ENCODE data around the gene PROS1.

The PROS1 gene

DNA sequence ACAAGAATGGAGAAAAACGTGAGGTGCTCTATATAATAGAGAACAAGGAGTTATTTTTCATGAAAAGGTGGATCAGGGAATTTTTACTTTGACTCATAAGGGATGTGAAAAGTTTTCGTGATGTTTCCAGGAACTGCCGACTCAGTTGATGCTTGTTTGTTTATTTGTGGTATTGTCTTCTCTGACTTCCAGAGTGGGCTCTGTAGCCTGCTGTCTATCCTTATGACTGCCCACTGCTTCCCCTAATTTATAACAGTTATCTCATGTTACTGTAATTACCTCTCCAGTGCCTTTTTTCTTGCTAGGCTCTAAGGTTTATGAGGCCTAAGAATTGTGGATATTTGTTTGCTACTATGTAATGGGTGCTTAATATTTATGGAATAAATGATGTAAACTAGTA is 18.5 kb upstream of the PROS1 start:
- no peak overlapping the region for H2AK5ac ChIP-seq (ENCODE audit: low read depth, low read length)
- no peak overlapping the region for H2BK15ac ChIP-seq (ENCODE audit: low read length)
- H4K91ac ChIP-seq (ENCODE audit: low read depth, low read length, poor library complexity) = no peak overlapping the region
- H3K79me1 ChIP-seq (ENCODE audit: low read depth, low read length) = peaks cover 2% of the 10 kb centered on the region
- no peak overlapping the region for H3K14ac ChIP-seq (ENCODE audit: low read length)
- H2BK5ac ChIP-seq (ENCODE audit: low read length) = no peak overlapping the region
- H2BK12ac ChIP-seq (ENCODE audit: low read length) = no peak overlapping the region
- WGBS, 2 donors (ENCODE audit: extremely low coverage in 2 of 2, insufficient read length in 2 of 2, insufficient replicate concordance in 1 of 2) = no CpG with 5 or more reads among the region's 3 CpGs
- H3K27ac ChIP-seq (replicated peaks; ENCODE audit: low read length) = no peak overlapping the region
- no peak overlapping the region for H3K23ac ChIP-seq (ENCODE audit: low read depth, low read length, poor library complexity)
- no peaks in the 10 kb centered on the region for H3K27me3 ChIP-seq (ENCODE audit: control insufficient read depth in 3 of 3, insufficient read depth in 3 of 3, low read depth in 1 of 3, low read length in 3 of 3)
- H3K4me3 ChIP-seq (ENCODE audit: low read length in 2 of 2) = no peak overlapping the region
- no peak overlapping the region for H3K18ac ChIP-seq (ENCODE audit: low read length)
- no peaks in the 10 kb centered on the region for H3K4me1 ChIP-seq (ENCODE audit: control insufficient read depth in 2 of 2, insufficient read depth in 1 of 2, low read depth in 1 of 2, low read length in 2 of 2)
- H4K8ac ChIP-seq (ENCODE audit: low read depth, low read length) = no peak overlapping the region
- no peak overlapping the region for H2BK120ac ChIP-seq (ENCODE audit: low read depth, low read length)
- H3K9me3 ChIP-seq (replicated peaks in 1 of 2; ENCODE audit: control insufficient read depth in 2 of 2, insufficient read depth in 1 of 2, low read depth in 1 of 2, low read length in 2 of 2) = peaks cover 0 to 3% of the 10 kb centered on the region in 2 donors
- no peak overlapping the region for H3K4me2 ChIP-seq (ENCODE audit: insufficient read depth, low read length, poor library complexity, severe bottlenecking)
- DNase-seq (ENCODE audit: low spot score) = no peak
- H2AFZ ChIP-seq (ENCODE audit: low read length) = no peak overlapping the region
- H3K9ac ChIP-seq (ENCODE audit: low read depth, low read length, poor library complexity) = no peak overlapping the region
- H3K4ac ChIP-seq (ENCODE audit: low read length) = no peak overlapping the region
- H3K36me3 ChIP-seq (replicated peaks in 1 of 2; ENCODE audit: control insufficient read depth in 2 of 2, insufficient read depth in 2 of 2, low read length in 2 of 2) = peaks cover 0 to 15% of the 10 kb centered on the region in 2 donors

DNA sequence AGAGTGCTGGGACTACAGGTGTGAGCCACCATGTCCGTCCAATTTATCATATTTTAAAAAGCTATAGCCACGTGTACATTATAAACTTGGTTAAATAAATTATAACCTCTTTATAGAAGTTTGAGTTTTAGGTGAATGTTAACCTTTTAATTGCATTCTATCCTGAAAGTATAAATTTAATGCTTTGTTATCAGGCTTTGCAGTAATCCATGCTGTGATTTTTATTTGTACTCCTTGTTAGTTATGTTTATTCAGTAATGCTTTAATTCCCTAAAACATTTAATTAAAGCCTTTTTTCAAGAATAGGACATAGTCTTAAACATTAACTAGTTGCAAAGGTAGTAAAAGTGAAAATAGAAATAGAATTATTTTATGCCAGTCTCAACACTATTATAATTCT is 17.9 kb upstream of the PROS1 start:
- H3K4ac ChIP-seq (ENCODE audit: low read length) = no peak overlapping the region
- H3K4me3 ChIP-seq (ENCODE audit: low read length in 2 of 2) = no peak overlapping the region
- H2AFZ ChIP-seq (ENCODE audit: low read length) = no peak overlapping the region
- H4K91ac ChIP-seq (ENCODE audit: low read depth, low read length, poor library complexity) = no peak overlapping the region
- H3K36me3 ChIP-seq (replicated peaks in 1 of 2; ENCODE audit: control insufficient read depth in 2 of 2, insufficient read depth in 2 of 2, low read length in 2 of 2) = peaks cover 0 to 10% of the 10 kb centered on the region in 2 donors
- DNase-seq (ENCODE audit: low spot score) = no peak
- H2BK15ac ChIP-seq (ENCODE audit: low read length) = no peak overlapping the region
- peaks cover 2% of the 10 kb centered on the region for H3K79me1 ChIP-seq (ENCODE audit: low read depth, low read length)
- H3K4me2 ChIP-seq (ENCODE audit: insufficient read depth, low read length, poor library complexity, severe bottlenecking) = no peak overlapping the region
- H2AK5ac ChIP-seq (ENCODE audit: low read depth, low read length) = no peak overlapping the region
- no peaks in the 10 kb centered on the region for H3K27me3 ChIP-seq (ENCODE audit: control insufficient read depth in 3 of 3, insufficient read depth in 3 of 3, low read depth in 1 of 3, low read length in 3 of 3)
- no peak overlapping the region for H2BK5ac ChIP-seq (ENCODE audit: low read length)
- no peak overlapping the region for H3K9ac ChIP-seq (ENCODE audit: low read depth, low read length, poor library complexity)
- no CpG with 5 or more reads among the region's 2 CpGs for WGBS, 2 donors (ENCODE audit: extremely low coverage in 2 of 2, insufficient read length in 2 of 2, insufficient replicate concordance in 1 of 2)
- H3K4me1 ChIP-seq (ENCODE audit: control insufficient read depth in 2 of 2, insufficient read depth in 1 of 2, low read depth in 1 of 2, low read length in 2 of 2) = no peaks in the 10 kb centered on the region
- no peak overlapping the region for H3K27ac ChIP-seq (replicated peaks; ENCODE audit: low read length)
- peaks cover 0 to under 1% of the 10 kb centered on the region in 2 donors for H3K9me3 ChIP-seq (replicated peaks in 1 of 2; ENCODE audit: control insufficient read depth in 2 of 2, insufficient read depth in 1 of 2, low read depth in 1 of 2, low read length in 2 of 2)
- H2BK120ac ChIP-seq (ENCODE audit: low read depth, low read length) = no peak overlapping the region
- no peak overlapping the region for H3K23ac ChIP-seq (ENCODE audit: low read depth, low read length, poor library complexity)
- no peak overlapping the region for H2BK12ac ChIP-seq (ENCODE audit: low read length)
- H3K18ac ChIP-seq (ENCODE audit: low read length) = no peak overlapping the region
- H4K8ac ChIP-seq (ENCODE audit: low read depth, low read length) = no peak overlapping the region
- H3K14ac ChIP-seq (ENCODE audit: low read length) = no peak overlapping the region

DNA sequence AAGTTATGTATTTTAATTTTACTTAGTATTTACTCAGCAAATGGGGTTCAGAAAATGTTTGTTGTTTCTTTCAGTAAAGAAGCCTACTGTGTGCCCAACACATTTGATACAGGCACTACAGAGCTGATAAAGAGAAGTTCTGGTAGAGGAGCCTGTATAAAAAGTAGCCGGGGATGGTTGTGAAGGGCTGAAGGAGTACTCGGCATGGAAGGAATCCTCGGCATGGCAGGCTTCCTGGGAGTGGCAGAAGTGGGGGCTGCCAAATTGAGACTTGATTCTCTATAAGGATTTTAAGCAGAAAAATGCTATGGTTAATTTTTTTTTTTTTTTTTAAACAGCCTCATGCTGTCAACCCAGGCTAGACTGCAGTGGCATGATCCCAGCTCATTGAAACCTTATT is 15.5 kb upstream of the PROS1 start:
- Histone ChIP-seq H3K27me3 (ENCODE audit: control insufficient read depth in 3 of 3, insufficient read depth in 3 of 3, low read depth in 1 of 3, low read length in 3 of 3) (no peaks in the 10 kb centered on the region), H2AFZ (ENCODE audit: low read length) (no peak overlapping the region), H2BK5ac (ENCODE audit: low read length) (no peak overlapping the region), H2AK5ac (ENCODE audit: low read depth, low read length) (no peak overlapping the region), H3K9me3 (replicated peaks in 1 of 2; ENCODE audit: control insufficient read depth in 2 of 2, insufficient read depth in 1 of 2, low read depth in 1 of 2, low read length in 2 of 2) (no peaks in the 10 kb centered on the region), H3K27ac (replicated peaks; ENCODE audit: low read length) (no peak overlapping the region), H3K14ac (ENCODE audit: low read length) (no peak overlapping the region), H2BK120ac (ENCODE audit: low read depth, low read length) (no peak overlapping the region), H3K4me3 (ENCODE audit: low read length in 2 of 2) (no peak overlapping the region), H3K4ac (ENCODE audit: low read length) (no peak overlapping the region), H2BK12ac (ENCODE audit: low read length) (no peak overlapping the region), H3K4me2 (ENCODE audit: insufficient read depth, low read length, poor library complexity, severe bottlenecking) (no peak overlapping the region), H3K18ac (ENCODE audit: low read length) (no peak overlapping the region), H3K23ac (ENCODE audit: low read depth, low read length, poor library complexity) (no peak overlapping the region), H4K91ac (ENCODE audit: low read depth, low read length, poor library complexity) (no peak overlapping the region), H3K36me3 (replicated peaks in 1 of 2; ENCODE audit: control insufficient read depth in 2 of 2, insufficient read depth in 2 of 2, low read length in 2 of 2) (peaks cover 0 to 2% of the 10 kb centered on the region in 2 donors), H3K79me1 (ENCODE audit: low read depth, low read length) (peaks cover 2% of the 10 kb centered on the region), H2BK15ac (ENCODE audit: low read length) (no peak overlapping the region), H3K4me1 (ENCODE audit: control insufficient read depth in 2 of 2, insufficient read depth in 1 of 2, low read depth in 1 of 2, low read length in 2 of 2) (no peaks in the 10 kb centered on the region), H4K8ac (ENCODE audit: low read depth, low read length) (no peak overlapping the region), H3K9ac (ENCODE audit: low read depth, low read length, poor library complexity) (no peak overlapping the region)
- no peak for DNase-seq (ENCODE audit: low spot score)
- no CpG with 5 or more reads among the region's 3 CpGs for WGBS, 2 donors (ENCODE audit: extremely low coverage in 2 of 2, insufficient read length in 2 of 2, insufficient replicate concordance in 1 of 2)

- Histone ChIP-seq H3K4ac (ENCODE audit: low read length) (no peak overlapping the region), H3K27me3 (ENCODE audit: control insufficient read depth in 3 of 3, insufficient read depth in 3 of 3, low read depth in 1 of 3, low read length in 3 of 3) (no peaks in the 10 kb centered on the region), H2BK120ac (ENCODE audit: low read depth, low read length) (no peak overlapping the region), H2BK15ac (ENCODE audit: low read length) (no peak overlapping the region), H2AK5ac (ENCODE audit: low read depth, low read length) (no peak overlapping the region), H2BK5ac (ENCODE audit: low read length) (no peak overlapping the region), H4K91ac (ENCODE audit: low read depth, low read length, poor library complexity) (no peak overlapping the region), H3K9me3 (replicated peaks in 1 of 2; ENCODE audit: control insufficient read depth in 2 of 2, insufficient read depth in 1 of 2, low read depth in 1 of 2, low read length in 2 of 2) (no peaks in the 10 kb centered on the region), H3K27ac (replicated peaks; ENCODE audit: low read length) (no peak overlapping the region), H3K4me2 (ENCODE audit: insufficient read depth, low read length, poor library complexity, severe bottlenecking) (no peak overlapping the region), H3K14ac (ENCODE audit: low read length) (no peak overlapping the region), H3K4me3 (ENCODE audit: low read length in 2 of 2) (no peak overlapping the region), H3K79me1 (ENCODE audit: low read depth, low read length) (peaks cover 2% of the 10 kb centered on the region), H4K8ac (ENCODE audit: low read depth, low read length) (no peak overlapping the region), H3K36me3 (replicated peaks in 1 of 2; ENCODE audit: control insufficient read depth in 2 of 2, insufficient read depth in 2 of 2, low read length in 2 of 2) (peaks cover 0 to 2% of the 10 kb centered on the region in 2 donors), H3K9ac (ENCODE audit: low read depth, low read length, poor library complexity) (no peak overlapping the region), H3K4me1 (ENCODE audit: control insufficient read depth in 2 of 2, insufficient read depth in 1 of 2, low read depth in 1 of 2, low read length in 2 of 2) (no peaks in the 10 kb centered on the region), H3K23ac (ENCODE audit: low read depth, low read length, poor library complexity) (no peak overlapping the region), H3K18ac (ENCODE audit: low read length) (no peak overlapping the region), H2BK12ac (ENCODE audit: low read length) (no peak overlapping the region), H2AFZ (ENCODE audit: low read length) (no peak overlapping the region)
- no peak for DNase-seq (ENCODE audit: low spot score)
- no CpG with 5 or more reads among the region's 9 CpGs for WGBS, 2 donors (ENCODE audit: extremely low coverage in 2 of 2, insufficient read length in 2 of 2, insufficient replicate concordance in 1 of 2)
These were observed 15.1 kb upstream of the PROS1 start for GRCh38 chr3:93988764-93989163.

All from neuronal stem cell (in vitro differentiated cells).